HG02981 (cell line): Measurements from ENCODE around the gene C1orf159.
"Not testable (repeated sequence)": the region's sequence is repeated elsewhere in the genome, so short reads cannot be mapped to it uniquely, and the experiment has no call there.

ENCODE experiments used
- ATAC-seq: cut with Tn5 transposase; IDR thresholded peaks from one replicate; pipeline ENCODE4 v1.9.1; 2021; ENCODE audit warnings: mild to moderate bottlenecking, moderate library complexity; ENCODE audit not compliant: unreplicated experiment

C1orf159 gene

GRCh38 chr1:1119272-1119890 is 3.5 kb upstream of the C1orf159 start:
- no peak for ATAC-seq

- ATAC-seq, result no peak
Observed at GRCh38 chr1:1118876-1119220, 3.0 kb upstream of the C1orf159 start.

GRCh38 chr1:1118011-1118875 is 2.4 kb upstream of the C1orf159 start:
- ATAC-seq, result no peak

- ATAC-seq, result no peak
Observed at GRCh38 chr1:1117469-1117831, 1.6 kb upstream of the C1orf159 start.

GRCh38 chr1:1116701-1117468 is 996 bp upstream of the C1orf159 start:
- ATAC-seq, result no peak

GRCh38 chr1:1115136-1115785 is 628 bp downstream of the C1orf159 start:
- no peak for ATAC-seq

GRCh38 chr1:1114431-1114830 is 1.5 kb downstream of the C1orf159 start:
- ATAC-seq, result no peak

GRCh38 chr1:1112237-1112985 is 3.5 kb downstream of the C1orf159 start:
- ATAC-seq, result no peak

GRCh38 chr1:1111516-1112236 is 4.2 kb downstream of the C1orf159 start:
- ATAC-seq, result no peak

- ATAC-seq, result no peak
Observed at GRCh38 chr1:1110561-1110971, 5.3 kb downstream of the C1orf159 start.

- no peak for ATAC-seq
Observed at GRCh38 chr1:1109743-1110142, 6.1 kb downstream of the C1orf159 start.

- ATAC-seq, result no peak
Observed at GRCh38 chr1:1106510-1107221, 9.2 kb downstream of the C1orf159 start.

GRCh38 chr1:1104152-1104551 is 11.7 kb downstream of the C1orf159 start:
- not testable (repeated sequence) for ATAC-seq

- ATAC-seq, result no peak
Observed at GRCh38 chr1:1101503-1101902, 14.4 kb downstream of the C1orf159 start.

- ATAC-seq, result no peak
Observed at GRCh38 chr1:1100296-1100695, 15.6 kb downstream of the C1orf159 start.

GRCh38 chr1:1099506-1100183 is 16.2 kb downstream of the C1orf159 start:
- ATAC-seq, result no peak

GRCh38 chr1:1098681-1099421 is 17.0 kb downstream of the C1orf159 start:
- no peak for ATAC-seq

GRCh38 chr1:1096136-1096535 is 19.8 kb downstream of the C1orf159 start:
- not testable (repeated sequence) for ATAC-seq
